Activated CD8-positive, alpha-beta memory T cell treated with anti-CD3 and anti-CD28 coated beads for 36 hours (primary cell): Measurements from ENCODE around the gene PRDM7. TPM values are rescaled to one million over a fixed set of nuclear protein-coding genes. Genes with fewer than 3 reads are reported as not detected.
"Not testable (repeated sequence)": the region's sequence is repeated elsewhere in the genome, so short reads cannot be mapped to it uniquely, and the experiment has no call there.

ENCODE experiments used
- CTCF ChIA-PET: fragments of 350-600 bp; sonication (Branson Sonifier 250); formaldehyde crosslinking; loops from one replicate; lab custom pipeline; 2021; ENCODE audit warnings: antibody characterized with exemption; lab: Charles Lee
- POLR2A ChIA-PET: fragments of 350-600 bp; sonication (Branson Sonifier 250); formaldehyde crosslinking; loops from one replicate; lab custom pipeline; 2021; ENCODE audit warnings: antibody characterized with exemption; lab: Charles Lee
- total RNA-seq, 2 experiments: library from RNA; stranded (reverse); gene quantifications; one replicate each; pipeline ENCODE4 v1.2.3, GENCODE V29; 2021

The PRDM7 gene
- total RNA-seq, 2 experiments from 2014 or later: not detected

- ChIA-PET POLR2A (no interaction called here), CTCF (no interaction called here)
Observed at GRCh38 chr16:90077757-90078578, 837 bp upstream of the PRDM7 start.

- ChIA-PET CTCF (interaction anchor here (0.6 to 1.5 kb wide), 2 partner anchors 9 to 287 kb away, joined by 4 to 5 read pairs; no protein-coding TSS in a partner anchor), POLR2A (no interaction called here)
Observed at GRCh38 chr16:90072442-90073105, 4.6 kb downstream of the PRDM7 start.

- ChIA-PET POLR2A (no interaction called here), CTCF (no interaction called here)
Observed at GRCh38 chr16:90070440-90070839, 6.7 kb downstream of the PRDM7 start.

- ChIA-PET POLR2A (no interaction called here), CTCF (no interaction called here)
Observed at GRCh38 chr16:90061437-90061836, 15.7 kb downstream of the PRDM7 start.

- CTCF ChIA-PET: no interaction called here
- POLR2A ChIA-PET: no interaction called here
Observed at GRCh38 chr16:90057738-90058173, 19.4 kb downstream of the PRDM7 start.

- CTCF ChIA-PET, POLR2A ChIA-PET: not testable (repeated sequence)
Observed at GRCh38 chr16:90056521-90056920, 20.6 kb downstream of the PRDM7 start.

- ChIA-PET CTCF (interaction anchor here (1.4 kb wide), 1 partner anchor 26 kb away, joined by 7 read pairs; no protein-coding TSS in a partner anchor), POLR2A (interaction anchor here (0.5 kb wide), 1 partner anchor 33 kb away, joined by 3 read pairs; no protein-coding TSS in a partner anchor)
Observed at GRCh38 chr16:90055371-90055770, 21.8 kb downstream of the PRDM7 start.

GRCh38 chr16:90054554-90054953, 22.6 kb downstream of the PRDM7 start:
- ChIA-PET CTCF (interaction anchor here (1.4 kb wide), 1 partner anchor 27 kb away, joined by 7 read pairs; no protein-coding TSS in a partner anchor), POLR2A (no interaction called here)

- ChIA-PET CTCF (no interaction called here), POLR2A (no interaction called here)
Observed at GRCh38 chr16:90053902-90054500, 23.1 kb downstream of the PRDM7 start.

GRCh38 chr16:90050969-90051368, 26.2 kb downstream of the PRDM7 start:
- POLR2A ChIA-PET: no interaction called here

GRCh38 chr16:90048737-90049330, 28.3 kb downstream of the PRDM7 start:
- ChIA-PET POLR2A (no interaction called here), CTCF (no interaction called here)

More at GRCh38 chr16:90050969-90051368, 26.2 kb downstream of the PRDM7 start:
- CTCF ChIA-PET: interaction anchor here (1.1 kb wide), 1 partner anchor 13 kb away, joined by 3 read pairs; no protein-coding TSS in a partner anchor

- ChIA-PET CTCF (no interaction called here), POLR2A (no interaction called here)
Observed at GRCh38 chr16:90048347-90048722, 28.8 kb downstream of the PRDM7 start.

GRCh38 chr16:90047714-90048346, 29.3 kb downstream of the PRDM7 start:
- ChIA-PET CTCF (no interaction called here), POLR2A (no interaction called here)

GRCh38 chr16:90046971-90047713, 30.0 kb downstream of the PRDM7 start:
- ChIA-PET CTCF (no interaction called here), POLR2A (no interaction called here)

GRCh38 chr16:90046122-90046970, 30.8 kb downstream of the PRDM7 start:
- ChIA-PET POLR2A (no interaction called here), CTCF (no interaction called here)

GRCh38 chr16:90044111-90044551, 33.0 kb downstream of the PRDM7 start:
- CTCF ChIA-PET: no interaction called here
- POLR2A ChIA-PET: no interaction called here

GRCh38 chr16:90043526-90043925, 33.6 kb downstream of the PRDM7 start:
- CTCF ChIA-PET: no interaction called here
- POLR2A ChIA-PET: no interaction called here
